Smooth muscle cell (in vitro differentiated cells): Measurements from ENCODE around the gene SAA2. TPM values are rescaled to one million over a fixed set of nuclear protein-coding genes. Genes with fewer than 3 reads are reported as not detected.
"Not testable (repeated sequence)": the region's sequence is repeated elsewhere in the genome, so short reads cannot be mapped to it uniquely, and the experiment has no call there.

Experiments
- DNase-seq: peaks from one replicate; lab custom pipeline; 2025; ENCODE audit not compliant: unreplicated experiment; lab: John Stamatoyannopoulos, UW
- H2AFZ ChIP-seq: fragments of 200-600 bp; sonication (generic); 2 replicates; pipeline ENCODE4 v1.6.0; 2016; ENCODE audit warnings: antibody characterized with exemption, low read depth, mild to moderate bottlenecking
- H3F3A ChIP-seq: fragments of 200-600 bp; sonication (generic); 2 replicates; pipeline ENCODE4 v1.6.0; 2017; ENCODE audit warnings: antibody characterized with exemption, low read depth
- H3K27ac ChIP-seq: fragments of 200-600 bp; sonication (generic); 2 replicates; pipeline ENCODE4 v1.5.1; 2016; ENCODE audit warnings: low read depth, mild to moderate bottlenecking
- H3K27me3 ChIP-seq: fragments of 200-600 bp; sonication (generic); 2 replicates; pipeline ENCODE4 v1.6.1; 2016; ENCODE audit warnings: low read depth, mild to moderate bottlenecking
- H3K36me3 ChIP-seq: fragments of 200-600 bp; sonication (generic); 2 replicates; pipeline ENCODE4 v1.5.1; 2016; ENCODE audit warnings: low read depth
- H3K4me1 ChIP-seq: fragments of 200-600 bp; sonication (generic); 2 replicates; pipeline ENCODE4 v1.5.1; 2016; ENCODE audit warnings: low read depth
- H3K4me2 ChIP-seq: fragments of 200-600 bp; sonication (generic); 2 replicates; pipeline ENCODE4 v1.6.0; 2016; ENCODE audit warnings: mild to moderate bottlenecking
- H3K4me3 ChIP-seq: fragments of 200-600 bp; sonication (generic); 2 replicates; pipeline ENCODE4 v1.5.1; 2016; ENCODE audit warnings: mild to moderate bottlenecking
- H3K79me2 ChIP-seq: fragments of 200-600 bp; sonication (generic); 2 replicates; pipeline ENCODE4 v1.6.0; 2016; ENCODE audit warnings: low read depth, mild to moderate bottlenecking
- H3K9ac ChIP-seq: fragments of 200-600 bp; sonication (generic); 2 replicates; pipeline ENCODE4 v1.6.0; 2016; ENCODE audit warnings: low read depth
- H3K9me3 ChIP-seq: fragments of 200-600 bp; sonication (generic); replicated peaks from 2 replicates; pipeline ENCODE4 v1.5.1; 2016; ENCODE audit warnings: low read depth
- H4K20me1 ChIP-seq: fragments of 200-600 bp; sonication (generic); 2 replicates; pipeline ENCODE4 v1.6.0; 2016; ENCODE audit warnings: low read depth
- CTCF ChIP-seq: fragments of 200-600 bp; sonication (generic); IDR thresholded peaks from 2 replicates; pipeline ENCODE4 v1.5.1; 2017; ENCODE audit warnings: borderline replicate concordance, mild to moderate bottlenecking, antibody characterized with exemption; ENCODE audit not compliant: insufficient read depth, poor library complexity, severe bottlenecking
- WGBS: methylation state at CpG from one replicate; pipeline ENCODE4 v1.1.7; 2016; ENCODE audit warnings: low lambda C conversion rate; 5-methylcytosine and 5-hydroxymethylcytosine counted together
- polyA plus RNA-seq: library from polyadenylated mRNA; unstranded; fragments of >200 nt; fragmentation: Nextera tagmentation; extraction: Ambion mirVana; gene quantifications from 2 replicates; pipeline ENCODE4 v1.2.1, GENCODE V29; 2016
- total RNA-seq: library from RNA; depleted of rRNA; stranded (reverse); fragments of >200 nt; gene quantifications from 2 replicates; pipeline ENCODE4 v1.2.3, GENCODE V29; 2014

Gene SAA2
- total and polyA plus RNA-seq, 2 experiments from 2014 or later = not detected

- no peaks in the 10 kb centered on the region for H3K9me3 ChIP-seq
- no peaks in the 10 kb centered on the region for H4K20me1 ChIP-seq
- H3K4me1 ChIP-seq = no peaks in the 10 kb centered on the region
- no peaks in the 10 kb centered on the region for H3K27me3 ChIP-seq
- no peaks in the 10 kb centered on the region for H3K36me3 ChIP-seq
- no peak overlapping the region for H3K9ac ChIP-seq
- no peak for TF ChIP-seq CTCF
- no peak overlapping the region for H2AFZ ChIP-seq
- WGBS = 73% methylated on average over 4 of the region's 4 CpGs
- no peak for DNase-seq
- no peak overlapping the region for H3K27ac ChIP-seq
- no peak overlapping the region for H3K4me3 ChIP-seq
- no peak overlapping the region for H3K4me2 ChIP-seq
- H3F3A ChIP-seq = no peaks in the 10 kb centered on the region
- no peaks in the 10 kb centered on the region for H3K79me2 ChIP-seq
Measured at GRCh38 chr11:18271206-18271605, 22.7 kb upstream of the SAA2 start.

- no peak overlapping the region for H3K4me3 ChIP-seq
- no peaks in the 10 kb centered on the region for H3K9me3 ChIP-seq
- no peaks in the 10 kb centered on the region for H3F3A ChIP-seq
- H3K27ac ChIP-seq = no peak overlapping the region
- no peaks in the 10 kb centered on the region for H3K36me3 ChIP-seq
- no peak overlapping the region for H3K9ac ChIP-seq
- no peaks in the 10 kb centered on the region for H3K27me3 ChIP-seq
- H2AFZ ChIP-seq = no peak overlapping the region
- no peaks in the 10 kb centered on the region for H4K20me1 ChIP-seq
- TF ChIP-seq CTCF = no peak
- whole genome bisulfite sequencing = 84% methylated on average over 4 of the region's 4 CpGs
- H3K4me1 ChIP-seq = no peaks in the 10 kb centered on the region
- no peak for DNase-seq
- H3K79me2 ChIP-seq = no peaks in the 10 kb centered on the region
- no peak overlapping the region for H3K4me2 ChIP-seq
Measured at GRCh38 chr11:18270102-18270501, 21.6 kb upstream of the SAA2 start.

- DNase-seq, H3K79me2 ChIP-seq, H3K4me1 ChIP-seq, H3K27ac ChIP-seq, H3K4me2 ChIP-seq, H3K27me3 ChIP-seq, H3K4me3 ChIP-seq, H4K20me1 ChIP-seq, H3K36me3 ChIP-seq, H2AFZ ChIP-seq, H3F3A ChIP-seq, H3K9ac ChIP-seq, H3K9me3 ChIP-seq: not testable (repeated sequence)
- WGBS = no CpG with 5 or more reads among the region's 5 CpGs
Measured at GRCh38 chr11:18269252-18269651, 20.8 kb upstream of the SAA2 start.

GRCh38 chr11:18267335-18268133 lies 19.1 kb upstream of the SAA2 start:
- H3K27ac ChIP-seq, H3K9ac ChIP-seq, H3K27me3 ChIP-seq, H3K4me2 ChIP-seq, H3F3A ChIP-seq, H3K36me3 ChIP-seq, H3K9me3 ChIP-seq, H4K20me1 ChIP-seq, H3K79me2 ChIP-seq, H3K4me1 ChIP-seq, H3K4me3 ChIP-seq, DNase-seq, H2AFZ ChIP-seq: not testable (repeated sequence)
- 75% methylated on average over 8 of the region's 10 CpGs for WGBS
